Measurements from ENCODE around the gene HEXIM2. TPM values are rescaled to one million over a fixed set of nuclear protein-coding genes. Genes with fewer than 3 reads are reported as not detected.
A peak's percentile ranks its signal among the peaks of the same experiment; 100 is the strongest.

HEXIM2 gene
- 12.8 and 18.7 TPM in 2 replicates for total RNA-seq
- polyA plus RNA-seq: 1.9 and 2.7 TPM in 2 replicates
- polyA plus RNA-seq (2012): 4.3 and 6.4 TPM in 2 replicates
- polyA minus RNA-seq (ENCODE audit: low replicate concordance): 2.0 and 7.2 TPM in 2 replicates

DNA sequence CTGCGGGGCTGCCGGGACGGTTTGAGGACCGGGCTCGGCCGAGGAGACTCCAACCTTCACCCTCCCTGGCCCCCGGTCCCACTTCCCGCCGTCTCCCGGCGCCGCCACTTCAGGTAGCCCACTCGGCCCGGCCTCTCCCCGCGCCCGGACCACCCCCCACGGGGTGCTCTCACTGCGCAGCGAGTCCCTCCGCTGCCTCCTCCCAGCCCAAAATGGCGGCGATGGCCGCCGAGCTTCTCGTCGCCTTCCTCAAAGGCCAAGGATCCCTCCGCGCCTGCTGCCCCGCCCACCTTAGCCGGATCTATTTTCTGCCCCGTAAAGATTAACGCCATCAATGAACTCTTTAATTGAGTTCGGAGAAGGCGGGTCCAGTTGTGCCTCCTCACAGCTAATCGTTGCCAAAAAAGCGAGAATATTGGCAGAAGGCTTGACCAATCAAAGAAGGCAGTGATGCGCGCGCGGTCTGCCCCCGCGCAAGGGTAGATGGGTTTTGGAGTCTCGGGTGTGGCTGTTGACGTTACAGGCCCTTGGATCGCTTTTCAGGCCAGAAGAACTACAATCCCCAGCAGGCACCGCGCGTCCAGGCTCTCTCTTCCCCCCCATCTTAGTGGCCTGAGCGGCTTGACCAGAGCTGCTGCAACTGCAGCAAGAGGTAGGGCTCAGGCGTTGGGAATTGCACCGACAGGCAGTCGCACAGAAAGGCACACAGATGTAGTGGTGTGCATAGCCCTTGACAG, at the start of gene HEXIM2:
HEXIM2 (plus strand) TSS at position 588 of the 737 bp plus-strand sequence. CDS start 919 bp downstream, outside the sequence.
- Histone ChIP-seq H3K36me3 (ENCODE audit: control insufficient read depth, insufficient read depth, low read length) (no peaks in the 10 kb centered on the region), H2AFZ (ENCODE audit: low read length) (peak within 1 kb of the TSS; percentile 65), H3K4me3 (replicated peaks in 1 of 4; ENCODE audit: control extremely low read depth in 1 of 4, insufficient read depth in 1 of 4, low read depth in 3 of 4, low read length in 4 of 4) (peak within 1 kb of the TSS; percentile 86 to 98 (median 94)), H3K27ac (ENCODE audit: insufficient read depth, low read length) (peak within 1 kb of the TSS; percentile 100), H3K27me3 (ENCODE audit: control insufficient read depth, insufficient read depth, low read length) (no peaks in the 10 kb centered on the region), H3K79me2 (ENCODE audit: control insufficient read depth, insufficient read depth, low read length) (peaks cover 37% of the 10 kb centered on the region), H3K4me2 (ENCODE audit: extremely low read depth, insufficient read depth, low read length) (peak within 1 kb of the TSS; percentile 98), H3K9ac (ENCODE audit: insufficient read depth, low read length) (peak within 1 kb of the TSS; percentile 100), H3K4me1 (ENCODE audit: control insufficient read depth, extremely low read depth, insufficient read depth, low read length) (peaks cover 9% of the 10 kb centered on the region), H4K20me1 (ENCODE audit: control insufficient read depth, extremely low read depth, insufficient read depth, low read length) (no peaks in the 10 kb centered on the region), H3K9me3 (ENCODE audit: control insufficient read depth, insufficient read depth, low read depth, low read length) (no peaks in the 10 kb centered on the region)
- DNase-seq (ENCODE audit: low read depth in 2 of 2): peak; percentile 100
- TF ChIP-seq, protein P1, sequence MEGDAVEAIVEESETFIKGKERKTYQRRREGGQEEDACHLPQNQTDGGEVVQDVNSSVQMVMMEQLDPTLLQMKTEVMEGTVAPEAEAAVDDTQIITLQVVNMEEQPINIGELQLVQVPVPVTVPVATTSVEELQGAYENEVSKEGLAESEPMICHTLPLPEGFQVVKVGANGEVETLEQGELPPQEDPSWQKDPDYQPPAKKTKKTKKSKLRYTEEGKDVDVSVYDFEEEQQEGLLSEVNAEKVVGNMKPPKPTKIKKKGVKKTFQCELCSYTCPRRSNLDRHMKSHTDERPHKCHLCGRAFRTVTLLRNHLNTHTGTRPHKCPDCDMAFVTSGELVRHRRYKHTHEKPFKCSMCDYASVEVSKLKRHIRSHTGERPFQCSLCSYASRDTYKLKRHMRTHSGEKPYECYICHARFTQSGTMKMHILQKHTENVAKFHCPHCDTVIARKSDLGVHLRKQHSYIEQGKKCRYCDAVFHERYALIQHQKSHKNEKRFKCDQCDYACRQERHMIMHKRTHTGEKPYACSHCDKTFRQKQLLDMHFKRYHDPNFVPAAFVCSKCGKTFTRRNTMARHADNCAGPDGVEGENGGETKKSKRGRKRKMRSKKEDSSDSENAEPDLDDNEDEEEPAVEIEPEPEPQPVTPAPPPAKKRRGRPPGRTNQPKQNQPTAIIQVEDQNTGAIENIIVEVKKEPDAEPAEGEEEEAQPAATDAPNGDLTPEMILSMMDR (conservative IDR thresholded peaks at IDR 0.05 in 1 of 2, IDR thresholded peaks at IDR 0.05 in 1 of 2; ENCODE audit: low read depth in 1 of 2, low read length in 2 of 2): no peak
- TF ChIP-seq EZH2 (IDR thresholded peaks at IDR 0.05; ENCODE audit: low read length, missing control alignments): no peak

DNA sequence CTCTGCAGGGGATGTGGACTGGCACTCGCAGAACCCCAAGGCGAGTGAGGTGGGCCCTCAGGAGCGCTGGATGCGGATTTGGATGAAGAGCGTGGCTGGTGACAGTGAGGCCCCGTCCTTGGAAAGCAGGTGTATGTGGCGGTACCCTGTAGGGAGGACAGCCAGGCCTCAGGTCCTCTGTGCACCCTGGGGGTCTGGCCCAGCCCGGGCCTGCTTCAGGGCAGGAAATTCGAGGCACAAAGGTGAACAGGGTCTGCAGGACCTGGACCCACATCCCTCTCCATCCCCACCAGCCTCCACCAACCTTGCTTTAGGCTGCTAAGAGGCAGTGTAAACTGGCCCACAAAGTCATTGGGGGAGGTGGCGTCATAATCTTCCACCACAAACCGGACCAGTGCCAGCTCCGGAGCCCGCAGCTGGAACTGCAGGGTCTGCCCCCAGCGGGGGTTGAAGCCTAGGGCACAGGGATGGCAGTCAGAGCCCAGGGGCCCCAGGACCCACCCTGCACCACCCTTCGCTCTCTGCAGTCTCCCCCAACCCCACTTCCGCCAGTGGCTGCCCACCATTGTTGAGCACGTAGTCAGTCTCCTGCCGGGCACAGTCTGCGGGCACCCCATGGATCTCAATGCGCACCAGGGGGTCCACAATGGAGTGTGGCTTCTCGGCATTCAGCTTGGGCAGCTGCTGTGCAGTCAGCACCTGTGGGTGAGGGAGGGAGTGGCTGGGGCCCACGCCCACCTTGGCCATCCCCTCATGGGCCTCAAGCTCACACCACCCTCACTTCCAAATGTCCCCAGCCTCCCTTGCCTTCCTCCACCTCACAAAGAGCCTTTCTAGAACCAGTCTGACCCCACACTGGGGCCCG, 48.9 kb upstream of the HEXIM2 start:
- H3K9ac ChIP-seq (ENCODE audit: insufficient read depth, low read length): no peak overlapping the region
- no peaks in the 10 kb centered on the region for H3K9me3 ChIP-seq (ENCODE audit: control insufficient read depth, insufficient read depth, low read depth, low read length)
- H3K27me3 ChIP-seq (ENCODE audit: control insufficient read depth, insufficient read depth, low read length): no peaks in the 10 kb centered on the region
- no peaks in the 10 kb centered on the region for H4K20me1 ChIP-seq (ENCODE audit: control insufficient read depth, extremely low read depth, insufficient read depth, low read length)
- peaks cover 19% of the 10 kb centered on the region for H3K36me3 ChIP-seq (ENCODE audit: control insufficient read depth, insufficient read depth, low read length)
- TF ChIP-seq, protein P1 (conservative IDR thresholded peaks at IDR 0.05 in 1 of 2, IDR thresholded peaks at IDR 0.05 in 1 of 2; ENCODE audit: low read depth in 1 of 2, low read length in 2 of 2): no peak
- TF ChIP-seq EZH2 (IDR thresholded peaks at IDR 0.05; ENCODE audit: low read length, missing control alignments): no peak
- no peak overlapping the region for H3K4me3 ChIP-seq (replicated peaks in 1 of 4; ENCODE audit: control extremely low read depth in 1 of 4, insufficient read depth in 1 of 4, low read depth in 3 of 4, low read length in 4 of 4)
- DNase-seq (ENCODE audit: low read depth in 2 of 2): no peak
- no peaks in the 10 kb centered on the region for H3K79me2 ChIP-seq (ENCODE audit: control insufficient read depth, insufficient read depth, low read length)
- no peak overlapping the region for H3K27ac ChIP-seq (ENCODE audit: insufficient read depth, low read length)
- no peak overlapping the region for H3K4me2 ChIP-seq (ENCODE audit: extremely low read depth, insufficient read depth, low read length)
- H3K4me1 ChIP-seq (ENCODE audit: control insufficient read depth, extremely low read depth, insufficient read depth, low read length): no peaks in the 10 kb centered on the region
- H2AFZ ChIP-seq (ENCODE audit: low read length): no peak overlapping the region

DNA sequence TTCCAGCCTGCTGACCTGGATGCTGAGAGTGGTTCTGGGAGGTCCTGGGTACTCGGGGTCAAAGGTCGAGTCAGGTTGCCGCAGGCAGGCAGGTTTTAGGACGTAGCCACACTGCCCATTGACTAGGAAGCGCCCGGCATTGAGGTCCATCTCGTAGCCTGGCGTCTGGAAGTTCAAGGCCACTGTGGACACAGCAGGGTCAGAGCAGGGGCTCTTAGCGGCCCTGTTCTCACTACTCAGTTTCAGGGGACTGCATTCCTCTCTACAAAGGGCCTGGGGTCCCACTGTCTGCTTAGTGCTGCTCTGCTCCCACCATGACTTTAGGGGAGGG, 48.3 kb upstream of the HEXIM2 start:
- no peaks in the 10 kb centered on the region for H3K9me3 ChIP-seq (ENCODE audit: control insufficient read depth, insufficient read depth, low read depth, low read length)
- no peak for DNase-seq (ENCODE audit: low read depth in 2 of 2)

More for the DNA sequence above, 48.3 kb upstream of the HEXIM2 start:
- Histone ChIP-seq H3K4me3 (replicated peaks in 1 of 4; ENCODE audit: control extremely low read depth in 1 of 4, insufficient read depth in 1 of 4, low read depth in 3 of 4, low read length in 4 of 4) (no peak overlapping the region), H4K20me1 (ENCODE audit: control insufficient read depth, extremely low read depth, insufficient read depth, low read length) (no peaks in the 10 kb centered on the region), H3K4me1 (ENCODE audit: control insufficient read depth, extremely low read depth, insufficient read depth, low read length) (no peaks in the 10 kb centered on the region), H3K4me2 (ENCODE audit: extremely low read depth, insufficient read depth, low read length) (no peak overlapping the region), H3K79me2 (ENCODE audit: control insufficient read depth, insufficient read depth, low read length) (no peaks in the 10 kb centered on the region), H3K9ac (ENCODE audit: insufficient read depth, low read length) (no peak overlapping the region), H3K27me3 (ENCODE audit: control insufficient read depth, insufficient read depth, low read length) (no peaks in the 10 kb centered on the region), H3K27ac (ENCODE audit: insufficient read depth, low read length) (no peak overlapping the region), H2AFZ (ENCODE audit: low read length) (no peak overlapping the region), H3K36me3 (ENCODE audit: control insufficient read depth, insufficient read depth, low read length) (peaks cover 22% of the 10 kb centered on the region)
- TF ChIP-seq EZH2 (IDR thresholded peaks at IDR 0.05; ENCODE audit: low read length, missing control alignments): no peak
- TF ChIP-seq, protein P1 (conservative IDR thresholded peaks at IDR 0.05 in 1 of 2, IDR thresholded peaks at IDR 0.05 in 1 of 2; ENCODE audit: low read depth in 1 of 2, low read length in 2 of 2): no peak

Data from fibroblast of lung (primary cell).